LHCN-M2 (cell line): Measurements from ENCODE around the gene SPECC1. TPM values are rescaled to one million over a fixed set of nuclear protein-coding genes. Genes with fewer than 3 reads are reported as not detected.
"Not testable (repeated sequence)": the region's sequence is repeated elsewhere in the genome, so short reads cannot be mapped to it uniquely, and the experiment has no call there.

Experiments used
- DNase-seq: peaks from one replicate; pipeline ENCODE4 v3.0.0-alpha.2; 2012; ENCODE audit warnings: low read depth
- total RNA-seq: library from RNA; depleted of rRNA; stranded (reverse); fragments of >200 nt; gene quantifications from 2 replicates; pipeline ENCODE4 v1.2.3, GENCODE V29; 2014

SPECC1 gene
- total RNA-seq, 1 experiment from 2014 or later = 19.9 TPM

DNA sequence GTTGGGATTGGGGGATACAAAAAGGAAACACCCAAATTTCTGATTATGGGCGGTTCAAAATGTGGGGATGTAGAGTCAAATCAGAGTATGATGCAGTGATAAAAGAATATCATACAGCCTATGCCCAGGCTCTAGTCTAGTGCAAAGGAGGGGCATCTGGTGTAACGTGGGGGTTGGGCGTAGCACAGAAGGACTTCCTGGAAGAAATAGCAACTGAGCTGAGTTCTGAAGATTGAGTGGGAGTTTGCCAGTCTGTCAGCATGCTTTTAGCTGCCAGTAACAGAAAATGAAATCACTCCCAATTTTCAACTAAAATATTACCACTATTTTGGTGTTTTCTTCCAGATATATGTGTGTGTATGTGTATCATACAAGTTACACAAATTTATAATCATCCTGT, 196.9 kb downstream of the SPECC1 start:
- no peak for DNase-seq

DNA sequence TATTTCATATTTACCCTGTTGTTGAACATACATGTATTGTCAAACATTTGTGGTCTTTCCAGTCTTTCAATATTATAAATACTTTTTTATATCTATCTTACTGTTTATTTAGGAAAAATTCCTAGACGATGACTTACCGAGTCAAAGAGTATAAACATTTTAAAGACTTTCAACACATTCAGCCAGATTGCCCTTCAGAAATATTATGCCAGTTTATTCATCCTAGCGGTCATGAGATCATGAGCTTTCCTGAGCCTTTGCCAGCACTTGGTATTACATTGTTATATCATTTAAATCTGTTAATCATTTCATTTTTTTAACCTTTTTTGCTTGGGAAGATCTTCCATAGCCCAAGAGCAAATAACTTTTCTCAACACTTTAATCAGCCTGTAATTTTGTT, 197.4 kb downstream of the SPECC1 start:
- DNase-seq = peak; percentile 81

DNA sequence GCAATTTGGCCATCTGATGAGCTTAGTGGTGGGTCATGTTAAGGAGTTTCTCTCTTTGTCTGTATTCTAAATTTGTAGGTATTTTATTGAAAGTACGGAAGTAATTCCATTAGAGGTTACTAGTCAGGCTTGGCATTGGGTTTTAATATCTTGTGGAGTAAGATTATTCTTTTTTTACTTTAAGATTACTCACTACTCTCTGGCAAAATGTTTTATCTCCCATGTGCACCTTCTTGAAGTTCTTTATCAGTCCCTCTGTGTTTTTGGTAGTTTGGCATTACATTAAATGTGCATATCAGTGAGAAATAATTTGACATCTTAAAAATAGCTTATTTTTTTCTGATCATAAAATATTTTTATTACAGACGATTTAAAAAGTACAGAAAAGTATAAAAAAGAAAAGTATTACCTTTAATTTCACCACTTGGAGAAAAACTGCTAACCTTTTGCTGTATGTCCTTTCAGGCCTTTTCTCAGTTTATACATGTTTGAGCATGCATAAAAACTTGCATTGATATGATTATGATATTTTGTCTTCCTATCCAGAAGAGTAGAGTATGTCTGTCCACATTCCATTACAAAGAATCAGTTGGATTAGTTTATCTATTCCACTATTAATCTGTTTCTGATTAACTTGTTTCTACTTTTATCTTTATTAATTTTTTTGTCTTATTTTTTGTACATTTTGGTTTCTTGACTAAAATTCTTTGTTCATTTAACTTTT, 198.3 kb downstream of the SPECC1 start:
- DNase-seq = no peak

DNA sequence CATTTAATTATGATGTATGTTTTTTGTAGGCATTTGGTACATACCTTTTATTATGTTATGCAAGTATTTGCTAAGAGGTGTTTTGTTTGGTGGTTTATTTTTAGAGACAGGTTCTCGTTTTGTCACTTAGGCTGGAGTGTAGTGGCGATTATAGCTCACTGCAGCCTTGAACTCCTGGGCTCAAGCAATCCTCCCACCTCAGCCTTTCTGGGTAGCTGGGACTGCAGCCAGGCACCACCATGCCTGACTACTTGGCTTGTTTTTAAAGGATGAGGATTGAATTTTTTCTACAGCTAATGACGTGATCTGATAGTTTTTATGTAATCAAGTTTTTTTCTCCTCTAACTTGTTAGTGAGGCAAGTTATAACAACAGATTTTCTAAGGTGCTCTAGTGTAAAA, 199.6 kb downstream of the SPECC1 start:
- no peak for DNase-seq

DNA sequence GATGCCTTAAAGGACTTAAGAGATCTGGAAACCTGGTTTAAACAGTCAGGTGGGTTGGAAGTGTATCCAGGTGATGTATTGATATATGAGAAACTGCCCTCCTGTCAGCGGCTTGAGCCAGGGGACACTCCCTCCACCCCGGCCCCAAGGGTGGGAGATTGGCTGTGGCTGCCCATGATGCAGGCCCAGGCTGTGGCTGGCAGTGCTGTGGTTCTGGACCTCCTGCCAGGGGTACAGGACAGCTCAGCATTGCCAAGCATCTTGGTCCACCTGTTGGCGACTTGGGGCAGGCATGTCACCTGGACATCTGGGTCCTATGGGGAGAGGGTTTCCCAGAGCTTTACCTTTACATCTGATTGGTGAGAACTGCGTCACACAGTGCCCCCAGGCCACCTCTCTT, 201.0 kb downstream of the SPECC1 start:
- DNase-seq = no peak

DNA sequence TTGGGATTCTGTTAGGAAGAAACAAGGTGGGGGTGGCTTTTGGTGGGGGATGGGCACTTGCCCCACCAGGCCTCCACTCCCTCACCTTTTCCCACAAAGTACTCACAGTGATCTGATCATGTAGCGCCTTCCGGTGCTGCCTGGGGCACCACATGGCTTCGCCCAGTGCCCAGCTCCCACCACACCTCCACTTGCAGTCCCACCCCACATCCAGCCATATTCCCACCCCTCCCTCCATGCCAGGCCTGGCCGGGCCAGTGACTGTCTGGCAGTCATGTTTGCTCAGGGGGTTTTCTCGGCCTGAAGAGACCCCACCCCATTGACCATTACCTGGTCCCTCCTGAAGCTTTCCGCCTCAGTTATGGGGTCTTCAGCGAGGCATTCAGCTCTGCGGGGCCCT, 201.5 kb downstream of the SPECC1 start:
- DNase-seq = no peak

DNA sequence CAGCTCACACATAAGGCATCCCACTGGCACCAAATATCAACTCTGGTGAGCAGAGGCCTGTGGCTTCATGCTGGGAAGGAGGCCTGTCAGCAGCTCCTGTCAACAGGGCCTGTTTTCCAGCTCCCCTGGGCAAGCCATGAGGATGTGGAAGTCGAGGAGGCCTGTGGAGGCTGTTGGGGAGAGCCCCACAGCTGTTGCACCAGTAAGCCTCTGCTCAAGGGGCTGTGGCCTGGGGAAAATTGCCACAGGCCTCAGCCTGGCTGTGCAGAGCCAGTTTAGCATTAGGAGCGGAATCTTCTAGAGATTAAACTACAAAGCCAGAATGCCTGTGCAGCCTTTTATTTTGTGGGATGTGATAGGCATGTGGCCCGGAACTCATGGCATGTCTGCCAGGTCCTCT, 202.1 kb downstream of the SPECC1 start:
- no peak for DNase-seq

DNA sequence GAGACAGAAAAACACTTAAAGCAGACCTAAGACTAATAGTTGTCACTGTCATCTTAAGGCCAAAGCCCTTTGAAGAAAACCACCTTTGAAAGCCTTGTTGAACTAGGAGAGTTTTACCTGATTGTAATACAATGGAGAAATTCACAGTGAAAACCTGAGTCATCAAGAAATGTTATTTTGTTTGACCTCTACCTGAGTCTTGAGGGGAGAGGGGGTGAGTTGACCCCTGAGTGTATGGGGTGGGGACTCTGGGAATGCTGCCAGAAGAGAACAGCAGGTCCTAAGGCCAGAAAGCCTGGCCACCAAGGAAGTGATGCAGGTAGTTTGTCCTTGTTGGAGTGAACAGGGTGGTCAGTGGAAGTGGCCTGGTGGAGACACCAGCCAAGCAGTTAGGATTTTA, 204.3 kb downstream of the SPECC1 start:
- no peak for DNase-seq

DNA sequence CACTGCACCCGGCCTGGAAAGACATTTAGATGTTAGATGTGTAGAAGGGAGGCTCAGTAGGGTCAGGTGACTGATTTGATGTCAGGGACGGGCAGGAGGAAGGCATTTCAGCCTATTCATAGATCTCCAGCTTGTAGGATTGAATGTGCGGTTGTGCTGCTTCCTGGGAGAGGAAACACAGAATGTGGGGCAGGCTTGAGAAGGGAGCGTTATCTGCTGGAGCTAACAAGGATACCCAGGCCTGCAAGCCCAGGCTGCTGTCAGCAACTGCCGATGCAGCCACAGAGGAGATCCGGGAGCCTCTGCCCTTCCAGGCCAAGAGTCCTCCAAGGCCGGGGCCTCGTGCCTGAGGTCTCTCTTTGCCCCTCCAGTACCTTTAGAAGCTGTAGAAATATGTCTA, 205.6 kb downstream of the SPECC1 start:
- DNase-seq = no peak

DNA sequence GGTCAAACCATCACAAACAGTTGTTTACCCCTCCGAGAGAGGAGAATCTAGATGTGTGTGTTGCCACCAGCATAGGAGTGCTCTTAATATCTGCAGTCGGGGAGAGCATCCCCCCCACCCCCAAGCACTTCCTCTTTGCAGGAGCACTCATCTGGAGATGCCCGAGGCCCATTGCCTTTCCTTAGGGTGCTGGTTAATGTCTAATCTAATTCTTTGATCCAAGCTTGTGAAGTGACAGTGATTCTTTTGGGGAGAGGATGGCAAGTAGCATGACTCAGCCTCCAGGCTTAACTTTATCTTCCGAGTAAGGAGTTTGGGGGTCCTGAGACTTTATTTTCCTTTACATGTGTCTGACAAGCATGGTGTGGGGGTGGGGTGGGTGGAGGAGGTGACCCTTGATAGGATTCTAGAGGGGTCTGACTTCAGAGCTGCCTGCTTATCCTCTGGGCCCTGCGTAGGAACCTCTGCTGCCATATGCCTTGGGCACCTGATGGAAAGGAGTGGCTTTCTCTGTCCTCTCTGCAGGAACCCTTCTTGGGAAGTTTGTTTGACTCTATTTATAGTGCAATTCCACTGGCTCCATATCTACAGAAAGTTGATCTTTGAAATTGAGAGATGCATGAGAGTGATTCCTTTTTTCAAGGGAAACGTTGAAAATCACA, 207.1 kb downstream of the SPECC1 start:
- no peak for DNase-seq

DNA sequence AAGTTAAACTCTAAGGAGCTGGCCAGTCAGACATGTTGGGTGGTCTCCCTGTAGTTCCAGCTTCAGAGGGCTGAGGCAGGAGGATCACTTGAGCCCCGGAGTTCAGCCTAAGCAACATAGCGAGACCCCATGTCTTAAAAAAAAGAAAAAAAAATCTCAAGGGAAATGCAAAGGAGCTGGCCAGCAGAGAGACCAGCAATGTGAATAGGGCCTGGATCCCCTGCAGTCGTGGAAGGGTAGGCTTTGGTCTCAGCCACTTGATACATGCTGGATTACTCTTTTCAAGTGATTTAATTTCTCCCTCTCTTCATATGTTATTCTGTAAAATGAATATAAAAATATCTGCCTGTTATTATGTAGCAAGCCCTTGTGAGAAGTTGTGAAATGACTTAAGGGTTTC, 207.7 kb downstream of the SPECC1 start:
- no peak for DNase-seq

DNA sequence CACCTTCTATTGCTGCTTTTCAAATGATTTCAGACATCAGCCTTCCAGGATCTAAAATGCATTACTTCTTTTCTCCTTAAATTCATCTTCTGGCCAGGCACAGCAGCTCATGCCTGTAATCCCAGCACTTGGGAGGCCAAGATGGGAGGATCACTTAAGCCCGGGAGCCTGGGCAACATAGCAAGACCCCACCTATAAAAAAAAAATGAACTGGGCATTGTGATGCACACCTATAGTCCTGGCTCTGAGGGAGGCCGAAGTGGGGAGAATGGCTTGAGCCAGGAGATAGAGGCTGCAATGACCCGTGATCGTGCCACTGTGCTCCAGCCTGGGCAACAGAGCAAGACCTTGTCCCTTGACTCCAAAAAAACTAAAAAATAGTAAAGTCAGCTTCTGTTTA, 208.5 kb downstream of the SPECC1 start:
- no peak for DNase-seq

DNA sequence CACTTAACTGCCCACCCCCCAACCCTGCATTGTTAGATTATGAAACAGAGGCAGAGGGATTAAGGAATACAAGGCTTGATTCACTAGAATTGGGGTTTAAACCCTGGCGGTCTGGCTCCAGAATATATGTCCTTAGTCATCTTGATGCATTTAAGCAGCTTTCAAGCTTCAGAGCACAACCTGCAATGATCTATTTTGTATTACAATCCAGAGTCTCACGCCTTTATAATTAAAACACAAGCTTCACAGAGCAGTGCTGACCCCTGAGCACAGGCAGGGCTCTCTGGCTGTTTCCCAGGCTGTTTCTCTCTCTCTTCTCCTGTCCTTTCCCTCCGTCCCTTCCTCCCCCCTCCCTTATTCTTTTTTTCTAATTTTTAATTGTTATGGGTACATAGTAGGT, 209.1 kb downstream of the SPECC1 start:
- DNase-seq = no peak

DNA sequence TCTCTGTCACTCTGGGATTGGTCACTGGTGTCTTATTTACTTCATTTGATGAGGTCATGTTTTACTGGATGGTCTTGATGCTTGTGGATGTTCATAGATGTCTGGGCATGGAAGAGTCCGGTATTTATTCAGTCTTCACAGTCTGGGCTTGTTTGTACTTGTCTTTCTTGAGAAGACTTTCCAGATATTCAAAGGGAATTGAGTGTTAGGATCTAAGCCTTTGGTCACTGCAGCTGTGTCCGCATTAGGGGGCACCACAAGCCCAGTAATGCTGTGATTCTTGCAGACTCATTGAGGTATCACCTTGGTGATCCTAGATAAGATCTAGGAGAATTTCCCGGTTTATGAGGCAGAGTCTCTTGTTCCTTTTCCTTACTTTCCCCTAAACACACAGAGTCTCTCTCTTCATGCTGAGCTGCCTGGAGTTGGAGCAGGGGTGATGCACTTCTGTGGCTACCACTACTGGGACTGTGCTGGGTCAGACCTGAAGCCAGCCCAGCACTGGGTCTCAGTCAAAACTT, 214.7 kb downstream of the SPECC1 start:
- DNase-seq = no peak

DNA sequence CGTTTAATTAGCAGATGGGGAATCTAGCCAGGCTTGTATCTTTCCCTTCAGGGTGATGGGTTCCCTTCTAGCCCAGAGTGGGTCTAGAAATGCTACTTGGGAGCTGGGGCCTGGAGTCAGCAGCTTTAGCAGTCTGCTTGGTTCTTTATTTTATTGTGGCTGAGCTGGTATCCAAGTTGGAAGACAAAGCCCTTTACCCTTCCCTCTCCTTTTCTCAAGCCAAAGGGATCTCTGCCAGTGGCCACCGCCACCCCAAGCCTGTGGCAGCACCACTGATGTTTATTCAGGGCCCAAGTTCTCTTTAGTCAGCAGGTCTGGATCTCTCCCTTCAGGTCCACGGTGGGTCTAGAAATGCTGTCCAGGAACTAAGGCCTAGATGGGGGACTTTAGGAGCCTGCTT, 215.2 kb downstream of the SPECC1 start:
- DNase-seq = no peak

DNA sequence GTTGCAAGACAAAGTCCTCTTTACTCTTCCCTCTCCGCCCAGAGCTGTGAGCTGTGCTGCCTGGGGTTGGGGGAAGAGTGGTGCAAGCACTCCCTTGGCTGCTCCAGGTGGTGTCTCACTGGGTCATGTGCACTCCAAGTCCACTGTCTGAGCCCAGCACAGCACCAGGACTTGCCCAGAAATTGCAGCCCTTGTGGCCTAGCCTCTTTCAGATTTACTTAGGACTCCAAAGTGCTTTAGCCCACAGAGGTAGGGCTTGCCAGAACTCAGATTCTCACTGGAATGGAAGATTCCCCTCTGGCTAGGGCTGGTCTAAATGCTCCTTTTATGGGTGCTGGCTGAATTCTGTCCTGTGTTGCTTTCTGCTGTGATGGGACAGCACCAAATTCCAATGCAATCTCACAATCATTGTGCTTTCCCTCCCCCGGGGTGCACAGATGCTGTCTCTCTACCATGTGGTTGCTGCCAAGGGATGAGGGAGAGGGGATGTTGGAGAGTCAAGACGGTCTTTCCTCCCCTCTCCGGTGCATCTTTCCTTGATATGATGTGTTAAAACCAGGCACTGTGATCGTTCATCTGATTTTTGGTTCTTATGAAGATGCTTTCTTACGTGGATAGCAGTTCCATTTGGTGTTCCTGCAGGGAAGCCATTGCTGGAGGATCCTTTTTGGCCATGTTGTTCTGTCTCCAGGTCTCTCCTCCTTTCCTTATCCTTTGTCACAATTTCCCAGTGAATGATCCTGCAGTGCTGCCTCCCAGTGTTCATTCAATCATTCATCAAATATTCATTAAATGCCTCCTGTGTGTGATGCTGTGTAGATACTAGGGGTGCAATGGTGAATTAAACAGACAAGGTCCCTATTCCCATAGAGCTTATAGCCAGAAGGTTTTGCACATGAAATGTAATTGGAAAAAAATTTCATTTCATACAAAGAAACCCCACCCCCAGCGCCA, 216.3 kb downstream of the SPECC1 start:
- peak; percentile 22 for DNase-seq

DNA sequence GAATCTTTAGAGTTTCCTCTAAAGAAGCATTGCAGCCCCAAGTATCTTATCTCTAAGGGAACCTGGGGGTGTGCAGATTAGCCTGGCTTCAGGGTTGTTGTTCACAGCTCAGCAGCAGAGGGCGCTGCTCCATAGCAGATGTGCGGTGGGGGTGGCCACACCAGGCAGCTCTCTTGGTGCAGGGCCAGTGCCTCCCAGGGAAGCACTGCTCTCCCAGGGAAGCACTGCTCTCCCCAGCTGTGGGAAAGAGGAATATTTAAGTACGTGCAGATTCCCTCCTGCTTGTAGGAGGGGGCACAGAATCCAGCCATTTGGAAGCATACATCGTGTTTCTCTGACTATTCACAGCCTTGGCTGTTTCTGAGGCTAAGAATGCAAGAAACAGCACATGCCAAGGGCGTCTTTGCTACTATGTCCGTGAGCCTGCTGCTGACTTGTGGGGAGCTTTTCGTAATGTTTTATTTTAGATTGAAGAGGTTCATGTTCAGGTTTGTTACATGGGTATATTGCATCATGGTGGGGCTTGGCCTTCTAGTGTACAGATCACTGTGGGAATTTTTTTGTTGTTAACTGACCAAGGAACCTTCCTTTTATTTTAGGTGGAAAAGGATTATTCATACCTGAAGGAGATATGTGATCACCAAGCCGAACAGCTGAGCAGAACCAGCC, 217.8 kb downstream of the SPECC1 start:
- DNase-seq = peak; percentile 64

DNA sequence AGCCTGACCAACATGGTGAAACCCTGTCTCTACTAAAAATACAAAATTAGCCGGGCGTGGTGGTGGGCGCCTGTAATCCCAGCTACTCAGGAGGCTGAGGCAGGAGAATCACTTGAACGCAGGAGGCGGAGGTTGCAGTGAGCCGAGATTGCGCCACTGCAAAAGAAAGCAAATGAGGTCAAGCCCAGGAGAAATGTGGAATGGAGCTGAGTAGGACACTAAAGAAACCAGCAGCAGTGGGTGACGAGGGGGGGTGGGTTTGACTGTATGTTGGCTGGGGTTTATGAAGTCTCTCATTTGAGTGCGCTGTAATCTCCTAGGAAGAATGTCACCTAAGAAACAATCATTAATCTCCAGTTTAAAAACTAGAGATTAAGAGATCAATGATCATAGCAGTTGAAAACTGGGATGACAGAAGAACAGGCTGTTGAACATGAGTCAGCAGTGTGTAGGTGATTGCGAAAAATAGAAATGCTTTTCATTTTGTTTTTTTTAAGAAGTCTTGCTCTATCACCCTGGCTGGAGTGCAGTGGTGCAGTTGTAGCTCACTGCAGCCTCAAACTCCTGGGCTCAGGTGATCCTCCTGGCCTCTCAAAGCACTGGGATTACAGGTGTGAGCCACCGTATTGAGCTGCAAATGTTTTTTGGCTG, 218.7 kb downstream of the SPECC1 start:
- not testable (repeated sequence) for DNase-seq

DNA sequence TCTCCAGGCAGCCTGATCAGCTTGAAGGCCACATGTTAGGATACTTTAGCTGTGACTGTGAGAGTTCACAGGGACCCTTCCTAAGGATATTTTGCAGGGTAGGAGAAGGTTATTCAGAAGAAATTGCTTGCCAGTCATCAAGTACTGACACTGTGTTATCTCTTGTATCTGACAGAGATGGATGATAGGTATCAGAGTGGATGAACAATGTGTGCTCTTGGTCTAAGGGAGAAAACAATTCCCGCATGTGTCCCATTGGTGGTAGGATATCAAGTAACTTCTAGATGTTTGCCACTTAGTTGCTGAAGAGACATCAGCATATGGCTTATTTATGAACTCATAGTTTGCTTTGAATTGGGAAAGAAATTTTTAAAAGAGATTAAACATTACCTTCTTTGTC, 219.3 kb downstream of the SPECC1 start:
- DNase-seq = no peak

DNA sequence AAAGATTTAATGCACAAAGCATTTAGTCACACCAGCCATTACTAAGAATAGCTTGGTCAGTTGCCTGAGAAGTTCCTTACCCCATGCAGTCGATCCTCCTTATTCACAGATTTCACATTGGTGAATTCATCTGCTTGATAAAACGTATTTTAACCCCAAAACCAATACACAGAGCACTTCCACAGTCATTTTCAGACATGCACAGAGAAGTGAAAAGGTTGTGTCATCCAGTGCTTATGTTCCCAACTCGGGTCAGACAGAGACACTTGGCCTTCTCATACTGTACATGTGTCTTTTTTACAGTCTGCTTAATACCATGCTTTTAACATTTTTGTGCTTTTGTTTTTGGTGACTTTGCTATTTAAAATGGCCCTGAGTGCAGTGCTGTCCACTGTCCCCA, 219.7 kb downstream of the SPECC1 start:
- DNase-seq = no peak

DNA sequence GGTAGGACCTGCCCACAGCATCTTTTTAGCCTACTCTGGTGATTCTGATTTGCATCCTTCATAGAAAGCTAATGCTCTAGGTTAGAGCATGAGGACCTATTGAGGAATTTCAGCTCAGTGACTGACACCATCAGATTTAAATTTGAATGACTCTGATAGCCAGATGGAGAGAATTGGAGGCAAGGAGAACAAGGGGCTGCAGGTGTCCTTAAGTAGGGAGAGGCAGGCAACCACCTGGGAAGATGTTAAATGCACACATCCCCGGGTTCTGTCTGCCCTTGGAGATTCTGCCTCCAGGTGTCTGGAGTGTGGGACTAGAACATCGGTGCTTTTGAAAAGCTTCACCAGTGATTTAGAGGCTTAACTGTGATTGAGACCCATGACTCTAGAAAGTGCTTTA, 221.8 kb downstream of the SPECC1 start:
- no peak for DNase-seq
